K562 (cell line): ENCODE results near the gene BTG2. TPM values are rescaled to one million over a fixed set of nuclear protein-coding genes. Genes with fewer than 3 reads are reported as not detected.

ENCODE experiments used
- EGR1 ChIP-seq: fragments of 450-650 bp; conservative IDR thresholded peaks from 2 replicates; pipeline ENCODE4 v1.6.1; 2017; ENCODE audit warnings: mild to moderate bottlenecking
- IRF2 ChIP-seq: sonication (generic); formaldehyde crosslinking; IDR thresholded peaks from 2 replicates; pipeline ENCODE4 v1.8.1; 2022; ENCODE audit warnings: mild to moderate bottlenecking, missing genetic modification reagents
- NR1H2 ChIP-seq: sonication (generic); formaldehyde crosslinking; IDR thresholded peaks from 2 replicates; pipeline ENCODE4 v1.4.0; 2020; ENCODE audit warnings: mild to moderate bottlenecking, missing genetic modification reagents
- NR4A1 ChIP-seq, 2 experiments: fragments of 250-450 bp in 1 of 2; fragments of 450-650 bp in 1 of 2; sonication (Bioruptor Pico) in 1 of 2; IDR thresholded peaks; 2 replicates each; pipeline versions ENCODE4 v1.4.0 to v1.6.1; 2016 to 2020; ENCODE audit warnings: mild to moderate bottlenecking in 2 of 2, missing compliant biosample characterization in 1 of 2, missing genetic modification characterization in 1 of 2, moderate library complexity in 1 of 2
- POLR2AphosphoS2 ChIP-seq: IDR thresholded peaks from 2 replicates; pipeline ENCODE4 v1.6.1; 2012; ENCODE audit warnings: low read length, improper control_type of control experiment
- RNF2 ChIP-seq: sonication (generic); IDR thresholded peaks from 2 replicates; pipeline ENCODE4 v1.6.1; 2016
- RUNX1 ChIP-seq: sonication (generic); IDR thresholded peaks from 2 replicates; pipeline ENCODE4 v1.6.1; 2016; ENCODE audit warnings: antibody characterized with exemption, low read depth
- TBL1XR1 ChIP-seq, 2 experiments: IDR thresholded peaks; 2 replicates each; pipeline ENCODE4 v1.6.1; 2012; ENCODE audit warnings: improper control_type of control experiment in 2 of 2, low read length in 2 of 2, mild to moderate bottlenecking in 1 of 2
- TCFL5 ChIP-seq: fragments of 250-450 bp; sonication (Bioruptor Pico); conservative IDR thresholded peaks from 2 replicates; pipeline ENCODE4 v1.6.1; 2021; ENCODE audit warnings: mild to moderate bottlenecking, moderate library complexity, matching md5 sums
- YY1 ChIP-seq, 3 experiments: IDR thresholded peaks; 2 replicates each; pipeline ENCODE4 v1.6.1; 2011; ENCODE audit warnings: low read length in 2 of 3, mild to moderate bottlenecking in 2 of 3, moderate library complexity in 2 of 3, borderline replicate concordance in 1 of 3, control low read depth in 1 of 3, low read depth in 1 of 3; ENCODE audit not compliant: insufficient read depth in 3 of 3, insufficient replicate concordance in 2 of 3, control insufficient read depth in 1 of 3, insufficient read length in 1 of 3; ENCODE audit errors: extremely low read depth in 1 of 3
- ZNF133 ChIP-seq: fragments of 250-450 bp; sonication (Bioruptor Pico); IDR thresholded peaks from 2 replicates; pipeline ENCODE4 v1.4.0; 2020; ENCODE audit warnings: mild to moderate bottlenecking
- ZNF444 ChIP-seq: fragments of 250-450 bp; sonication (Bioruptor Pico); IDR thresholded peaks from 2 replicates; pipeline ENCODE4 v1.4.0; 2020; ENCODE audit warnings: mild to moderate bottlenecking, moderate library complexity
- ZNF766 ChIP-seq: fragments of 200-800 bp; sonication (Bioruptor generic); conservative IDR thresholded peaks from 2 replicates; pipeline ENCODE4 v1.6.1; 2016; ENCODE audit warnings: missing genetic modification characterization, missing compliant biosample characterization
- polyA plus RNA-seq, 8 experiments: library from polyadenylated mRNA; depleted of rRNA in 4 of 8; stranded (reverse) in 5 of 8; unstranded in 3 of 8; fragments of >200 nt; fragmentation: Nextera tagmentation in 2 of 8; fragmentation: Illumina TruSeq in 1 of 8; extraction: Ambion mirVana in 2 of 8; extraction: Trizol in 1 of 8; gene quantifications; 2 replicates each; pipeline versions ENCODE4 v1.2.1 to v1.2.3, GENCODE V29; 2011 to 2014; ENCODE audit warnings: inconsistent platforms in 1 of 8, missing spikeins in 1 of 8
- total RNA-seq, 7 experiments: library from RNA; depleted of rRNA in 6 of 7; stranded (reverse); fragments of >200 nt in 6 of 7; fragmentation: Illumina TruSeq in 2 of 7; extraction: Trizol in 2 of 7; gene quantifications; 2 replicates each; pipeline versions ENCODE4 v1.2.1 to v1.2.3, GENCODE V29; 2011 to 2021; ENCODE audit warnings: low replicate concordance in 1 of 7
- TF ChIP-seq, protein P1 (sequence below): IDR thresholded peaks from 2 replicates; pipeline ENCODE4 v1.6.1; 2012; ENCODE audit warnings: low read depth, low read length, improper control_type of control experiment, borderline replicate concordance
- TF ChIP-seq, protein P2 (sequence below): fragments of 250-450 bp; sonication (Bioruptor Pico); IDR thresholded peaks from 2 replicates; pipeline ENCODE4 v1.8.0; 2021; ENCODE audit warnings: borderline replicate concordance, mild to moderate bottlenecking, moderate library complexity; ENCODE audit not compliant: poor library complexity, severe bottlenecking
- TF ChIP-seq, protein P3 (sequence below): fragments of 250-450 bp; sonication (Bioruptor Pico); IDR thresholded peaks from 2 replicates; pipeline ENCODE4 v1.9.0; 2021; ENCODE audit warnings: mild to moderate bottlenecking, inconsistent platforms
- TF ChIP-seq, protein P4 (sequence below), 2 experiments: fragments of 250-450 bp in 1 of 2; fragments of 450-650 bp in 1 of 2; sonication (Bioruptor Pico) in 1 of 2; IDR thresholded peaks; 2 replicates each; pipeline versions ENCODE4 v1.6.1 to v1.8.0; 2016 to 2021; ENCODE audit warnings: mild to moderate bottlenecking in 2 of 2, moderate library complexity in 2 of 2, missing compliant biosample characterization in 1 of 2, missing genetic modification characterization in 1 of 2
- TF ChIP-seq, protein P5 (sequence below): sonication (generic); formaldehyde crosslinking; IDR thresholded peaks from 2 replicates; pipeline ENCODE4 v1.8.0; 2022; ENCODE audit warnings: mild to moderate bottlenecking, missing genetic modification reagents, borderline replicate concordance

The BTG2 gene
- total and polyA plus RNA-seq, 9 of the 15 experiments (the other 6 are each of a cell fraction or from before 2014, with no cell fraction given) = 2.3 to 41.9 (median 8.7) TPM

DNA sequence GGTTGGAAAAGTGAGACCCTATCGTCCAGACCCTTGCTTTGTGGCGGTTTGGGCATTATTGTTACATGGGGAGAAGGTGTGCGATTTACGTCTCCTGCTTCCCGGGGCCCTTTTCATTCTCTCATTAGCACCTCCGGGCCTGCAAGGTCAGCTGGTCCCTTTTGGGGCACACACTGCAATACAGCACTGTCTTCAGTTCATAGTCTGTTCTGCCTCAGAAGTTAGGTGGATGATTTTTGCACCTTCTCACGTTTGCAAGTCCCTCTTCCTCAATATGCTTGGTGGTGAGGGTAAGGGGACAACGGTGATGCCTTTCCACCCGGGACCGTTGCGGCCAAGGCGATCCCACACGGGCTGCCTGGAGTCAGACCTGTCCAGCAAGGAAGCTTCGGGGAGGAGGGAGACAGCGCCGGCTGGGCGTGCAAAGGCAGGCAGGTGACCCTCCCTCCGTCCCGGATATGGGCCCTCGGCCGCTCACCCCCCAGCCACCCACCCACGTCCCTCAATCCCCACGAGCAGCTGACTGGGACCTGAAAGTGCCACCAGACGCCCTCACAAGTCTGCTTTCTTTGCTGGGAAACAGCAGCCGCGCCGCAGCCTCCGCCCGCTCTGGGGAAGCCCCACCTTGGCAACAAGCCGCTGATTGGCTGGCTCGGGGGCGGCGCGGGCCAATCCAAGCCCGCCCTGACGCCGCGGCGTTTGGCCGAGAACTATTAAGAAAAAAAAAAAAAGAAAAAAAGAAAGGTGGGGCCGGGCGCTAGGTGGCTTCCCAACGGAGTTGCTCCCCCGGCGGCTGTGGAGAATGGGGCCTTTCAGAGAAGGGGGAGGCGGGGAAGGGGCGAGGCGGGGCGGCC is 21.7 kb downstream of the BTG2 start (continued):
- TF ChIP-seq ZNF133 = no peak
- 0 out of 2 replicates have a peak, but pooled peaks have one; percentile 15 for TF ChIP-seq RNF2
- TF ChIP-seq ZNF766 = 0 out of 2 replicates have a peak, but pooled peaks have one; percentile 22
- TF ChIP-seq TCFL5 (CRISPR knock-in tag) = no peak
- no peak for TF ChIP-seq NR1H2 (CRISPR knock-in tag)
- TF ChIP-seq ZNF444 (CRISPR knock-in tag) = no peak
- no peak for TF ChIP-seq NR4A1 (CRISPR knock-in tag; IDR thresholded peaks at IDR 0.05)
- no peak for TF ChIP-seq NR4A1 (tag; IDR thresholded peaks at IDR 0.05)
- TF ChIP-seq, protein P1, sequence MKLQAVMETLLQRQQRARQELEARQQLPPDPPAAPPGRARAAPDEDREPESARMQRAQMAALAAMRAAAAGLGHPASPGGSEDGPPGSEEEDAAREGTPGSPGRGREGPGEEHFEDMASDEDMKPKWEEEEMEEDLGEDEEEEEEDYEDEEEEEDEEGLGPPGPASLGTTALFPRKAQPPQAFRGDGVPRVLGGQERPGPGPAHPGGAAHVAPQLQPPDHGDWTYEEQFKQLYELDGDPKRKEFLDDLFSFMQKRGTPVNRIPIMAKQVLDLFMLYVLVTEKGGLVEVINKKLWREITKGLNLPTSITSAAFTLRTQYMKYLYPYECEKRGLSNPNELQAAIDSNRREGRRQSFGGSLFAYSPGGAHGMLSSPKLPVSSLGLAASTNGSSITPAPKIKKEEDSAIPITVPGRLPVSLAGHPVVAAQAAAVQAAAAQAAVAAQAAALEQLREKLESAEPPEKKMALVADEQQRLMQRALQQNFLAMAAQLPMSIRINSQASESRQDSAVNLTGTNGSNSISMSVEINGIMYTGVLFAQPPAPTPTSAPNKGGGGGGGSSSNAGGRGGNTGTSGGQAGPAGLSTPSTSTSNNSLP = no peak
- TF ChIP-seq, protein P2, sequence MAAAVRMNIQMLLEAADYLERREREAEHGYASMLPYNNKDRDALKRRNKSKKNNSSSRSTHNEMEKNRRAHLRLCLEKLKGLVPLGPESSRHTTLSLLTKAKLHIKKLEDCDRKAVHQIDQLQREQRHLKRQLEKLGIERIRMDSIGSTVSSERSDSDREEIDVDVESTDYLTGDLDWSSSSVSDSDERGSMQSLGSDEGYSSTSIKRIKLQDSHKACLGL (CRISPR knock-in tag) = no peak
- TF ChIP-seq, protein P3, sequence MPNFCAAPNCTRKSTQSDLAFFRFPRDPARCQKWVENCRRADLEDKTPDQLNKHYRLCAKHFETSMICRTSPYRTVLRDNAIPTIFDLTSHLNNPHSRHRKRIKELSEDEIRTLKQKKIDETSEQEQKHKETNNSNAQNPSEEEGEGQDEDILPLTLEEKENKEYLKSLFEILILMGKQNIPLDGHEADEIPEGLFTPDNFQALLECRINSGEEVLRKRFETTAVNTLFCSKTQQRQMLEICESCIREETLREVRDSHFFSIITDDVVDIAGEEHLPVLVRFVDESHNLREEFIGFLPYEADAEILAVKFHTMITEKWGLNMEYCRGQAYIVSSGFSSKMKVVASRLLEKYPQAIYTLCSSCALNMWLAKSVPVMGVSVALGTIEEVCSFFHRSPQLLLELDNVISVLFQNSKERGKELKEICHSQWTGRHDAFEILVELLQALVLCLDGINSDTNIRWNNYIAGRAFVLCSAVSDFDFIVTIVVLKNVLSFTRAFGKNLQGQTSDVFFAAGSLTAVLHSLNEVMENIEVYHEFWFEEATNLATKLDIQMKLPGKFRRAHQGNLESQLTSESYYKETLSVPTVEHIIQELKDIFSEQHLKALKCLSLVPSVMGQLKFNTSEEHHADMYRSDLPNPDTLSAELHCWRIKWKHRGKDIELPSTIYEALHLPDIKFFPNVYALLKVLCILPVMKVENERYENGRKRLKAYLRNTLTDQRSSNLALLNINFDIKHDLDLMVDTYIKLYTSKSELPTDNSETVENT (CRISPR knock-in tag) = no peak
- no peak for TF ChIP-seq TBL1XR1 (IDR thresholded peaks at IDR 0.05; ENCODE audit: low read length in 2 of 2)
- TF ChIP-seq RUNX1 = no peak
- TF ChIP-seq, protein P4, sequence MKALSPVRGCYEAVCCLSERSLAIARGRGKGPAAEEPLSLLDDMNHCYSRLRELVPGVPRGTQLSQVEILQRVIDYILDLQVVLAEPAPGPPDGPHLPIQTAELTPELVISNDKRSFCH (CRISPR knock-in tag; IDR thresholded peaks at IDR 0.05) = no peak
- TF ChIP-seq, protein P4 (tag; IDR thresholded peaks at IDR 0.05) = no peak
- TF ChIP-seq, protein P5, sequence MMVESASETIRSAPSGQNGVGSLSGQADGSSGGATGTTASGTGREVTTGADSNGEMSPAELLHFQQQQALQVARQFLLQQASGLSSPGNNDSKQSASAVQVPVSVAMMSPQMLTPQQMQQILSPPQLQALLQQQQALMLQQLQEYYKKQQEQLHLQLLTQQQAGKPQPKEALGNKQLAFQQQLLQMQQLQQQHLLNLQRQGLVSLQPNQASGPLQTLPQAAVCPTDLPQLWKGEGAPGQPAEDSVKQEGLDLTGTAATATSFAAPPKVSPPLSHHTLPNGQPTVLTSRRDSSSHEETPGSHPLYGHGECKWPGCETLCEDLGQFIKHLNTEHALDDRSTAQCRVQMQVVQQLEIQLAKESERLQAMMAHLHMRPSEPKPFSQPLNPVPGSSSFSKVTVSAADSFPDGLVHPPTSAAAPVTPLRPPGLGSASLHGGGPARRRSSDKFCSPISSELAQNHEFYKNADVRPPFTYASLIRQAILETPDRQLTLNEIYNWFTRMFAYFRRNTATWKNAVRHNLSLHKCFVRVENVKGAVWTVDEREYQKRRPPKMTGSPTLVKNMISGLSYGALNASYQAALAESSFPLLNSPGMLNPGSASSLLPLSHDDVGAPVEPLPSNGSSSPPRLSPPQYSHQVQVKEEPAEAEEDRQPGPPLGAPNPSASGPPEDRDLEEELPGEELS (CRISPR knock-in tag) = no peak
- TF ChIP-seq POLR2AphosphoS2 = no peak
- peak in 1 of 3 experiments; percentile 6 for TF ChIP-seq YY1 (IDR thresholded peaks at IDR 0.05; ENCODE audit: borderline replicate concordance in 1 of 3, control insufficient read depth in 1 of 3, extremely low read depth in 1 of 3, insufficient read depth in 3 of 3, insufficient read length in 1 of 3, insufficient replicate concordance in 2 of 3, low read depth in 1 of 3, low read length in 2 of 3)
- peak; percentile 44; the same call in 1 of the 2 replicates for TF ChIP-seq EGR1
- TF ChIP-seq IRF2 (CRISPR knock-in tag) = no peak
